Measurements from ENCODE around the gene TBC1D9B. TPM values are rescaled to one million over a fixed set of nuclear protein-coding genes. Genes with fewer than 3 reads are reported as not detected.

Gene TBC1D9B
- polyA plus RNA-seq, 4 donors = 95.6 to 112 (median 101) TPM

- DNase-seq (ENCODE audit: low read depth in 4 of 4, low spot score in 3 of 4) = no peak
Observed at GRCh38 chr5:179908528-179908927, 831 bp upstream of the TBC1D9B start.

- DNase-seq (ENCODE audit: low read depth in 4 of 4, low spot score in 3 of 4) = peak in 1 of 4 donors; percentile 5
Observed at GRCh38 chr5:179906795-179907555, 722 bp downstream of the TBC1D9B start.

- DNase-seq (ENCODE audit: low read depth in 4 of 4, low spot score in 3 of 4) = no peak
Observed at GRCh38 chr5:179906294-179906794, 1.4 kb downstream of the TBC1D9B start.

- no peak for DNase-seq (ENCODE audit: low read depth in 4 of 4, low spot score in 3 of 4)
Observed at GRCh38 chr5:179905161-179905560, 2.5 kb downstream of the TBC1D9B start.

- DNase-seq (ENCODE audit: low read depth in 4 of 4, low spot score in 3 of 4) = no peak
Observed at GRCh38 chr5:179904463-179905160, 3.1 kb downstream of the TBC1D9B start.

- DNase-seq (ENCODE audit: low read depth in 4 of 4, low spot score in 3 of 4) = no peak
Observed at GRCh38 chr5:179902763-179903158, 4.9 kb downstream of the TBC1D9B start.

GRCh38 chr5:179901915-179902762 lies 5.6 kb downstream of the TBC1D9B start:
- DNase-seq (ENCODE audit: low read depth in 4 of 4, low spot score in 3 of 4) = no peak

- DNase-seq (ENCODE audit: low read depth in 4 of 4, low spot score in 3 of 4) = no peak
Observed at GRCh38 chr5:179901462-179901861, 6.2 kb downstream of the TBC1D9B start.

- no peak for DNase-seq (ENCODE audit: low read depth in 4 of 4, low spot score in 3 of 4)
Observed at GRCh38 chr5:179900711-179901110, 7.0 kb downstream of the TBC1D9B start.

GRCh38 chr5:179900206-179900605 lies 7.5 kb downstream of the TBC1D9B start:
- no peak for DNase-seq (ENCODE audit: low read depth in 4 of 4, low spot score in 3 of 4)

- no peak for DNase-seq (ENCODE audit: low read depth in 4 of 4, low spot score in 3 of 4)
Observed at GRCh38 chr5:179895861-179896260, 11.8 kb downstream of the TBC1D9B start.

GRCh38 chr5:179893958-179894895 lies 13.5 kb downstream of the TBC1D9B start:
- DNase-seq (ENCODE audit: low read depth in 4 of 4, low spot score in 3 of 4) = no peak

- DNase-seq (ENCODE audit: low read depth in 4 of 4, low spot score in 3 of 4) = no peak
Observed at GRCh38 chr5:179893076-179893957, 14.4 kb downstream of the TBC1D9B start.

GRCh38 chr5:179892255-179892654 lies 15.4 kb downstream of the TBC1D9B start:
- no peak for DNase-seq (ENCODE audit: low read depth in 4 of 4, low spot score in 3 of 4)

- DNase-seq (ENCODE audit: low read depth in 4 of 4, low spot score in 3 of 4) = no peak
Observed at GRCh38 chr5:179890751-179891682, 16.7 kb downstream of the TBC1D9B start.

GRCh38 chr5:179889885-179890284 lies 17.8 kb downstream of the TBC1D9B start:
- no peak for DNase-seq (ENCODE audit: low read depth in 4 of 4, low spot score in 3 of 4)

- no peak for DNase-seq (ENCODE audit: low read depth in 4 of 4, low spot score in 3 of 4)
Observed at GRCh38 chr5:179887802-179888201, 19.9 kb downstream of the TBC1D9B start.

GRCh38 chr5:179887095-179887494 lies 20.6 kb downstream of the TBC1D9B start:
- no peak for DNase-seq (ENCODE audit: low read depth in 4 of 4, low spot score in 3 of 4)
